Trophoblast cell (in vitro differentiated cells and primary cell): ENCODE results near the gene SLC39A3.

ENCODE experiments used
- DNase-seq, 2 donors: peaks; one replicate each; pipeline ENCODE4 v3.0.0-alpha.2; 2016
- H2AFZ ChIP-seq: 2 replicates; pipeline ENCODE4 v1.6.1; 2013; ENCODE audit warnings: low read length, moderate library complexity, mild to moderate bottlenecking; ENCODE audit not compliant: insufficient read depth, poor library complexity
- H2AK5ac ChIP-seq: 2 replicates; pipeline ENCODE4 v1.6.1; 2013; ENCODE audit warnings: mild to moderate bottlenecking, low read length
- H2BK120ac ChIP-seq: 2 replicates; pipeline ENCODE4 v1.6.1; 2013; ENCODE audit warnings: low read length, mild to moderate bottlenecking, moderate library complexity; ENCODE audit not compliant: insufficient read depth, poor library complexity
- H2BK12ac ChIP-seq: 2 replicates; pipeline ENCODE4 v1.6.1; 2013; ENCODE audit warnings: mild to moderate bottlenecking, low read length, moderate library complexity
- H2BK5ac ChIP-seq: 2 replicates; pipeline ENCODE4 v1.6.1; 2013; ENCODE audit warnings: low read length, low read depth, moderate library complexity, mild to moderate bottlenecking; ENCODE audit not compliant: poor library complexity
- H3K14ac ChIP-seq: 2 replicates; pipeline ENCODE4 v1.6.1; 2013; ENCODE audit warnings: mild to moderate bottlenecking, low read length
- H3K18ac ChIP-seq: 2 replicates; pipeline ENCODE4 v1.6.1; 2013; ENCODE audit warnings: mild to moderate bottlenecking, low read length
- H3K23ac ChIP-seq: 2 replicates; pipeline ENCODE4 v1.6.1; 2013; ENCODE audit warnings: low read length
- H3K27ac ChIP-seq: 2 replicates; pipeline ENCODE4 v1.5.1; 2013; ENCODE audit warnings: low read depth, mild to moderate bottlenecking, inconsistent platforms, low read length, moderate library complexity
- H3K27me3 ChIP-seq: 2 replicates; pipeline ENCODE4 v1.6.1; 2013; ENCODE audit warnings: inconsistent platforms, mild to moderate bottlenecking, low read length, moderate library complexity; ENCODE audit not compliant: insufficient read depth
- H3K36me3 ChIP-seq, 2 experiments: 1 replicate in 1 of 2; 2 replicates in 1 of 2; pipeline ENCODE4 v1.6.1; 2013; ENCODE audit warnings: low read length in 2 of 2, mild to moderate bottlenecking in 2 of 2, moderate library complexity in 1 of 2; ENCODE audit not compliant: insufficient read depth in 2 of 2, control insufficient read depth in 1 of 2
- H3K4ac ChIP-seq: 2 replicates; pipeline ENCODE4 v1.6.1; 2013; ENCODE audit warnings: low read depth, mild to moderate bottlenecking, low read length, moderate library complexity
- H3K4me1 ChIP-seq, 2 experiments: 1 replicate in 1 of 2; 2 replicates in 1 of 2; pipeline ENCODE4 v1.6.1; 2013; ENCODE audit warnings: low read length in 2 of 2, mild to moderate bottlenecking in 2 of 2, moderate library complexity in 1 of 2; ENCODE audit not compliant: insufficient read depth in 2 of 2, control insufficient read depth in 1 of 2
- H3K4me2 ChIP-seq: 2 replicates; pipeline ENCODE4 v1.6.1; 2013; ENCODE audit warnings: inconsistent platforms, mild to moderate bottlenecking, low read length, moderate library complexity
- H3K4me3 ChIP-seq: 2 replicates; pipeline ENCODE4 v1.5.1; 2013; ENCODE audit warnings: mild to moderate bottlenecking, low read depth, low read length, inconsistent platforms
- H3K79me1 ChIP-seq: one replicate; pipeline ENCODE4 v1.6.1; 2013; ENCODE audit warnings: low read length
- H3K79me2 ChIP-seq: 2 replicates; pipeline ENCODE4 v1.6.1; 2013; ENCODE audit warnings: low read length, mild to moderate bottlenecking; ENCODE audit not compliant: control insufficient read depth, insufficient read depth, poor library complexity
- H3K9ac ChIP-seq: 2 replicates; pipeline ENCODE4 v1.6.1; 2013; ENCODE audit warnings: mild to moderate bottlenecking, low read length
- H3K9me3 ChIP-seq: 2 replicates; pipeline ENCODE4 v1.6.1; 2013; ENCODE audit warnings: low read depth, mild to moderate bottlenecking, control low read depth, inconsistent platforms, low read length; ENCODE audit not compliant: insufficient read depth
- H4K12ac ChIP-seq: 2 replicates; pipeline ENCODE4 v1.6.1; 2013; ENCODE audit warnings: low read depth, mild to moderate bottlenecking, low read length, moderate library complexity
- H4K8ac ChIP-seq: 2 replicates; pipeline ENCODE4 v1.6.1; 2013; ENCODE audit warnings: low read depth, mild to moderate bottlenecking, low read length, moderate library complexity
- H4K91ac ChIP-seq: one replicate; pipeline ENCODE4 v1.6.1; 2013; ENCODE audit warnings: low read depth, mild to moderate bottlenecking, low read length, moderate library complexity
- WGBS: extraction: QIAGEN DNeasy Blood & Tissue Kit; methylation state at CpG from one replicate; pipeline ENCODE4 v1.1.7; 2013; ENCODE audit warnings: missing lambda C conversion rate; ENCODE audit not compliant: insufficient read length, insufficient coverage; ENCODE audit errors: extremely low coverage; 5-methylcytosine and 5-hydroxymethylcytosine counted together

SLC39A3 gene

DNA sequence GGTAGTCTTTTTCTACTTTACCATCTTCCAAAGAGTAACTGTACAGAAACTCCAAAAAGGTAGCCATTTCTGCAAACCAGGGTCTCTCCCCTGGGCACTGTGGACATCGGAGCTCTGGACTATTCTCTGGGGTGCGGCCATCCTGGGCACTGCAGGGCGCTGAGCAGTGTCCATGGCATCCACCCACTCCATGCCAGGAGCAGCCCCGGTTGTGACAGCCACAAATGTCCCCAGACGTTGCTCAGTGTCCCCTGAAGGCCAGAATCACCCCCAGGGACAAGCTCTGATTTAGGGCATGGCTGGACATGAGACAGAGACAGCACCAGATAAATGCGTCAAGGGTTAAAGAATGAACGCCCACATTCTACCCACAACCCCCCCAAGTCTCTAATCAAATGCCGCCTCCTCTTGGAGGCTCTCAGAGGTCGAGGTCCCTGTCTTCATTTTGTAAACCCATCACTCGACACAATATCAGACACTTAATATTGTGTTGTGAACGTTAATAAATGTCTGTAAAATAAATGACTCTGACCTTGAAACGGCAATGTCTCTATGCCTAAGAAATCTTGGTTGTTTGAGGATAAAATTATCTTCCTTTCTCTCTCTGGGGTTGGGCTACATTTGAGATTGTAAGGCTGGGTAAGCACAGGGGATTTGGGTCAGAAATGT, 46.2 kb downstream of the SLC39A3 start:
- Histone ChIP-seq H3K4me2 (no peak overlapping the region), H3K79me1 (no peaks in the 10 kb centered on the region), H3K79me2 (no peaks in the 10 kb centered on the region), H2AFZ (no peak overlapping the region), H3K27ac (no peak overlapping the region), H4K8ac (no peak overlapping the region), H2BK5ac (no peak overlapping the region), H2BK12ac (no peak overlapping the region), H2AK5ac (no peak overlapping the region), H3K14ac (no peak overlapping the region), H3K4ac (no peak overlapping the region), H2BK120ac (no peak overlapping the region), H3K27me3 (no peaks in the 10 kb centered on the region), H3K9ac (no peak overlapping the region), H4K12ac (no peak overlapping the region), H3K4me1 (no peaks in the 10 kb centered on the region), H3K4me3 (no peak overlapping the region), H3K36me3 (no peaks in the 10 kb centered on the region), H4K91ac (no peak overlapping the region), H3K9me3 (no peaks in the 10 kb centered on the region), H3K23ac (no peak overlapping the region), H3K18ac (no peak overlapping the region)
- no peak for DNase-seq
- WGBS, result no CpG with 5 or more reads among the region's 12 CpGs

DNA sequence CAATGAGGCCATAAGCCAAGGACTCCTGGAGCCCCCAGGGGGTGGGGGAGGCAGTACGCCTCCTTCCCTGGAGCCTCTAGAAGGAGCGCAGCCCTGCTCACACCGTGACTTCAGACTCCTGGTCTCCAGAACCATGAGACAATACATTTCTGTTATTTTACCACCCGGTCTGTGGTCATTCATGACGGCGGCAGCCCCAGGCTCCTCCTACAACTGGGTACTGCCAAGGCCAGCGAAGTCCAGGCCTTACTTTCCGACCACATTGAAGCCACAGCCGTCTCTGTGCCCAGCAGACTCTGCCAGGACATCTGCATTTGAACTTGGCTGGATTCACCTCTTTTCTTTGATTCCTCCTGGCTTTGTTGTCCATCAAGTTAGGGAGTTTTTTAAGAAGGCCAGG, 47.9 kb downstream of the SLC39A3 start:
- no peak for DNase-seq
- H2AK5ac ChIP-seq, result no peak overlapping the region
- H3K9ac ChIP-seq, result no peak overlapping the region
- no peak overlapping the region for H2BK120ac ChIP-seq
- no peak overlapping the region for H3K14ac ChIP-seq
- no peaks in the 10 kb centered on the region for H3K79me1 ChIP-seq
- H3K4me2 ChIP-seq, result no peak overlapping the region
- H3K4me3 ChIP-seq, result no peak overlapping the region
- H3K4me1 ChIP-seq, result no peaks in the 10 kb centered on the region
- H3K23ac ChIP-seq, result no peak overlapping the region
- no peak overlapping the region for H4K91ac ChIP-seq
- no peaks in the 10 kb centered on the region for H3K27me3 ChIP-seq
- H3K36me3 ChIP-seq, result no peaks in the 10 kb centered on the region
- H3K18ac ChIP-seq, result no peak overlapping the region
- H3K4ac ChIP-seq, result no peak overlapping the region
- H3K79me2 ChIP-seq, result no peaks in the 10 kb centered on the region
- WGBS, result no CpG with 5 or more reads among the region's 9 CpGs
- H2BK5ac ChIP-seq, result no peak overlapping the region
- no peak overlapping the region for H2BK12ac ChIP-seq
- H4K8ac ChIP-seq, result no peak overlapping the region
- H3K27ac ChIP-seq, result no peak overlapping the region
- H2AFZ ChIP-seq, result no peak overlapping the region
- no peaks in the 10 kb centered on the region for H3K9me3 ChIP-seq
- H4K12ac ChIP-seq, result no peak overlapping the region

DNA sequence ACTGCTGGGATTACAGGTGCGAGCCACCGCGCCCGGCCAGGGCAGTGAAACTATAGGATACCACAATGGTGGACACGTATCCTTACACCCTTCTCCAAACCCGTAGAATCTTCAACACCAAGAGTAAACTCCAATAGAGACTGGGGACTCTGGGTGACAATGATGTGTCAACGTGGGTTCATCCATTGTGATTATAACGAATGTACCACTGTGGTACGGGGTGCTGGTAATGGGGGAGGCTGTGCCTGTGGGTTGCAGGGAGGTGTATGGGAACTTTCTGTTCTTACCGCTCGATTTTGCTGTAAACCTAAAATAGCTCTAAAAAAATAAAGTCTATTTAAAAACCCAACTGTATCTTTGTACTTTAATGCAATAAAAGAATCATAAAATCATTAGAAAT, 49.0 kb downstream of the SLC39A3 start:
- Histone ChIP-seq H3K79me2 (no peaks in the 10 kb centered on the region), H3K4ac (no peak overlapping the region), H3K18ac (no peak overlapping the region), H3K36me3 (no peaks in the 10 kb centered on the region), H2AK5ac (no peak overlapping the region), H4K12ac (no peak overlapping the region), H3K14ac (no peak overlapping the region), H3K27ac (no peak overlapping the region), H3K9ac (no peak overlapping the region), H2AFZ (no peak overlapping the region), H3K4me1 (no peaks in the 10 kb centered on the region), H2BK5ac (no peak overlapping the region), H4K91ac (no peak overlapping the region), H4K8ac (no peak overlapping the region), H3K23ac (no peak overlapping the region), H3K27me3 (no peaks in the 10 kb centered on the region), H3K9me3 (no peaks in the 10 kb centered on the region), H3K79me1 (no peaks in the 10 kb centered on the region), H3K4me2 (no peak overlapping the region), H3K4me3 (no peak overlapping the region), H2BK120ac (no peak overlapping the region), H2BK12ac (no peak overlapping the region)
- WGBS, result no CpG with 5 or more reads among the region's 11 CpGs
- DNase-seq, result no peak

DNA sequence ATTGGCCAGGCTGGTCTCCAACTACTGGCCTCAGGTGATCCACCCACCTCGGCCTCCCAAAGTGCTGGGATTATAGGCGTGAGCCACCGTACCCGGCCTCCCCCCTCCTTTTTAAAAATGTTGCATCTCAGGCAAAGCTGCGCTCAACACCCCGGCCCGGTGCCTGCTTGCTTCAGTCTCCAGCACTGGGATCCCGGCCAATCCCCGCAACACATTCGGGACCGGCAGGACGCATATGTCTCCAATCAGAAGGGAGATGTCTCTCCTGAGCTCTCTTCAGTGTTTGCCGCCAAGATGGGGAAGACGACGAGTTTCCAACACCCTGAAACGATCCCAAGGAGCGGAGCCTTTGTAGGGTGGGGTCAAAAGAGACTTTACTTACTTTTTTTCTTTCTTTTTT, 53.5 kb downstream of the SLC39A3 start:
- Histone ChIP-seq H2BK120ac (no peak overlapping the region), H3K23ac (no peak overlapping the region), H2AK5ac (no peak overlapping the region), H4K12ac (no peak overlapping the region), H2BK5ac (no peak overlapping the region), H3K9me3 (no peaks in the 10 kb centered on the region), H3K4me3 (no peak overlapping the region), H3K4me2 (no peak overlapping the region), H4K91ac (no peak overlapping the region), H3K79me1 (no peaks in the 10 kb centered on the region), H3K79me2 (no peaks in the 10 kb centered on the region), H2AFZ (no peak overlapping the region), H3K27ac (no peak overlapping the region), H2BK12ac (no peak overlapping the region), H3K27me3 (no peaks in the 10 kb centered on the region), H3K4ac (no peak overlapping the region), H3K36me3 (no peaks in the 10 kb centered on the region), H3K18ac (no peak overlapping the region), H4K8ac (no peak overlapping the region), H3K4me1 (no peaks in the 10 kb centered on the region), H3K9ac (no peak overlapping the region), H3K14ac (no peak overlapping the region)
- no CpG with 5 or more reads among the region's 17 CpGs for WGBS
- DNase-seq, result no peak
